M059J (cell line): ENCODE measurements around the gene IGF2BP3. TPM values are rescaled to one million over a fixed set of nuclear protein-coding genes. Genes with fewer than 3 reads are reported as not detected.

ENCODE experiments used
- DNase-seq: peaks from one replicate; pipeline ENCODE4 v3.0.0-alpha.2; 2012; ENCODE audit warnings: low read depth
- total RNA-seq: library from RNA; depleted of rRNA; stranded (reverse); fragments of >200 nt; shearing (Covaris generic); gene quantifications from 2 replicates; pipeline ENCODE4 v1.2.3, GENCODE V29; 2014

IGF2BP3 gene
- total RNA-seq, 1 experiment from 2014 or later = 50.6 TPM

DNA sequence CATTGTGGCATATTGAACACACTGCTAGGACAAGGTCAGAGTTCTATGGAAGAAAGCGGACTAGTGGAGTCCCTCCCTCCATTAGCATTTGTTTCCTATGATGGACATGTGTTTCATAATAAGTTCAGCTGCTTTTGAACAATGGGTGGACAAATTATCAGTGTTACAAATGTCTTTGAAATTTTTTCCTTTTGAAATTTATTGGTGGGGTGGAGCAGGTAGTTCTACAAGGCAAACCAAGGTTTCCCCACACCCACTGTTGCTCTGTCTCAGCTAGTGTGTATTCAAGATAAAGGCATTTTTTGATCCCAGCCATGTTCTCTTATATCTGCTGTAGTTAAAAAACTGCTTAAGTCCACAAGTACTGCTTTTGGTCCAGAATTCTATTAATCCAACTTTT lies 91.3 kb downstream of the IGF2BP3 start:
- DNase-seq = no peak

DNA sequence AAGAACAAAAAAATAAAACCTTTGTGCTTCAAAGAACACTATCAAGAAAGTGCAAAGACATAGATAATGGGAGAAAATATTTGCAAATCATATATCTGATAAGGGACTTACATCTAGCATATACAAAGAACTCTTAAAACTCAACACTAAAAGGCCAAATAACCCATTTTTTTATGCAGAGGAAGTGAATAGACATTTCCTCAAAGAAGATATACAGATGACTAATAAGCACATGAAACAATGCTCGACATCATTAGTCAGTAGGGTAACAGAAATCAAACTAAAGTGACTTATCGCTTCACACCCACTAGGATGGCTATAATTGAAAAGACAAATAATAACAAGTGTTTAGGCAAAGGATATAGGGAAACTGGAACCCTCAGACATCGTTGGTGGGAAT lies 93.2 kb downstream of the IGF2BP3 start:
- DNase-seq = peak; percentile 63

DNA sequence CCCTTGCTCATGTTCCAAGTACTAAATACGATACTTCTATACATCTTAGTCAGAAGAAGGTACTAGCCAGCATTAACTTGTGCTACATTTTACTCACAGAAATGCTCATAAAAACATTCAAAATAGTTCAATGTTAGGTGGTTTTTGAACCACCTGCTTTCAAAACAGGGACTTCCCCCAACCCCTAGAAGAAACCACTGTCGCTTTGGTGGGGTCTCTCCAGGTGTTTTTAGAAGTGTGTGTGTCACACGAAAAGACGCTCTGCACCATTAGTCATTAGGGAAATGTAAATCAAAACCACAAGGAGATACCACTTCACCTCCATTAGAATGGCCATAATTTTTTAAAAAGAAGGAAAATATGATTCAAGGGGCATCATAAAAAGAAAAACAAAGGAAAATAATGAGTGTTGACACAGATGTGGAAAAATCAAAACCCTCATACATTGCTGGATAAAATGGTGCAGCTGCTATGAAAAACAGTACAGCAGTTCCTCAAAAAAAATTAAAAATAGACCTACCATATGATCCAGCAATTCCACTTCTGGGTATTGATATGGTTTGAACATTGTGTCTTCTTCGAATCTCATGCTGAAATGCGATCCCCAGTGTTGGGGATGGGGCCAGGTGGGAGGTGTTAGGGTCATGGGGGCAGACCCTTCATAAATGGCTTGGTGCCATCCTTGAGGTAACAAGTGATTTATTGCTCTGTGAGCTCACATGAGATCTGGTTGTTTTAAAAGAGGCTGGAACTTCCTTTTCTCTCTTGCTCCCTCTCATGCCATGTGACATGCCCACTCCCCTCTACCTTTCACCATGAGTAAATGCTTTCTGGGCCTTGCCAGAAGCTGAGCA lies 96.9 kb downstream of the IGF2BP3 start:
- peak; percentile 55 for DNase-seq

DNA sequence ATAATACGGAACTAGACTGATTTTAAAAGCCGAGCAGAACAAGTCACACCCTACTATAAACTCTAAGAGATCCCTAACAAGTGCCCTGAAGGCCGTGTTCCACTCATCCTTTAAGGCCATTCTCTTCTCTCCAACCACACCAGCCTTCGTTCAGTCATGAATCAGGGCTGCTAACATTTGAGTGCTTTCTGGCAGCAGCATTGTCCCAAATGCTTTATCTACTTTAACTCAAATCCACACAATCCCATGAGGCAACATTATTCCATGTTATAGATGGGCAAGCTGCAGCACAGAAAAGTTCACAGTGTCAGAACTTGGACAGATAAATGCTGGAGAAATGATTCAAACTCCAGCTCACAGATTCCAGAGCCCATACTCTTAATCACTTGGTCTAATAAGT lies 97.7 kb downstream of the IGF2BP3 start:
- no peak for DNase-seq

DNA sequence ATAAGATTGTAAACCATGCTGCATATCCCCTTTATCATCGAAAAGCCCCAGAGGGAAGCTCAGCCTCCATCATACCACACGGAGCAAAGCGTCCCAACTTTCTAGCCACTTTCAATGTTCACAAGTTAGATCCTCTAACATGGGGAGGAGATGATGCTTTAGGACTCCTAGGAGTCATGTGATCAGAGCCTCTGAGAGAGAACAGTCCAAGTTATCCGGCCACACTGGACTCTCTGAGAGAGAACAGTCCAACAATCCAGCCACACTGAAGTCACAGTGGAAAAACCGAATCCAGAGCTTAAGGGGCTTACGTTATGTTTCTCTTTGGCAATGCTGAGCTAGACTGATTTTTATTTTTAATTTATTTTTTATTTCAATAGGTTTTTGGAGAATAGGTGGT lies 98.6 kb downstream of the IGF2BP3 start:
- no peak for DNase-seq

DNA sequence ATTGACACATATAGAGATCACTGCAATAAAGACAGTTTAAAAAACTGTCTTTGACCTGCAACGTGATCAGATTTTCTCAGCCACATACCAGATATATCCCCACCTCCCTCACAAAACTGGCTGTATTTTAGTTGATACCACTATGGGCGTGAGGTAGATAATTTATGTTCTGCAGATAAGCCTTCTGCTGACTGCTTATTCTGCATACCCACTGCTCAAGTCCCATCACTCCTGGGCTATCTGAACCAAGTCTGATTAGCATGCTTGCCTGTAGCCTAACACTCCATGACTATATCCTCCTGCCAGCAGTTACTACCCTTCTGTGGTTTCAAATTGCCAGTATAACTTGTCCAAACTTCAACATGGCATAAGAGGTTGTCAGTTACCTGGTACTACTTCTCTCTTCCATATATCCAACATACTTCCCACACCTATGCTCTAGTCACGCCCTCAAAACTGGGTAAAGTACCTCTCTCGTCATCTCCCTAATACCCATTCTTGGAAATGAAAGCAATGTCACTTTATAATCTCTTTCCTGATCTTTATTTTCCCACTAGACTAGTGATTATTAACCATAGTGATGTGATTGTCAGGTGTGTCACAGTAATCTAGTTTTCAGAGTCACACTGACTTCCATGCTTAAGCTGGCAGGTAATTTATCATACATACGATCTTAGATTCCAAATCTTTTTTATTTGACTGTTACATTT lies 100.4 kb downstream of the IGF2BP3 start:
- no peak for DNase-seq

DNA sequence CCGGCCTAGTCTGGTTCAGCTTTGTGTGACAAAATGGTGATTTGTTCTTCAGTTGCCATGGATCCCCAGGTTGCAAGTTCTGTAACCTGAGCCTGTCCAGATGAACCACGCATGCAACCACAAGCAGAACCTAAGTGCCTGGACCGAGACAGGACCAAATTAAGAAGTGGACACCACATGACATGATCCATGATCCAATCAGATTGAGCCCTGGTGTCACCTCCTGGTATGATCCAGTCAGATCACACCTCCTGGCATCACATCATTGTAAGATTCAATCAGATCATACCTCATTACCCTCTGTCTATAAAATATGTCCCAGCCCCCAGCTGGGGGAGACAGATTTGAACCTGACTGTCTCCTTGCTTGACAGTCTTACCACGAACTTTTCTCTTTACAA lies 101.2 kb downstream of the IGF2BP3 start:
- no peak for DNase-seq

DNA sequence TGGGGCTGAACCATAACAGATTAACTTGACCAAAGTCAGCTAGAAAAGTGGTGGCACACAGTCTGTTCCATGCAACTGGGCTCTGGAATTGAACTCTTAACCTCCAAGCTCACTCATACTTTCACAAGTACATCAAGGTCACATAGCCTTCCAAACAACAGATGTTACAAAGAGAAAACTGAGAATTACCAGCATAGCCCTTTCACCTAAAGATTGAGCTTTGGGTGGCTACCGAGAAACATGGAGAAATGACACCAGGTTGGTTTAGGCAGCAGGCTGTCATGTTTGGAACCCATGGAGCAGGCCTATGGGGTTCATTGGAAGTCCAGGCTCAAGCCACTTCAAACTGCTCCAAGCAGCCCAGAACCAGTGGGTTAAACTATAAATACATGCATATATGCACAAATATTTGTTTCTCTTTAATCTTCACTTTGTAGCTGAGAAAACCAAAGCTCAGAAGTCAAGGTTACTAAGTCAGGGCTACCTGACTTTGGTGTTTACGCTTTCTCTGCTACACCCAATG lies 112.1 kb downstream of the IGF2BP3 start:
- no peak for DNase-seq

DNA sequence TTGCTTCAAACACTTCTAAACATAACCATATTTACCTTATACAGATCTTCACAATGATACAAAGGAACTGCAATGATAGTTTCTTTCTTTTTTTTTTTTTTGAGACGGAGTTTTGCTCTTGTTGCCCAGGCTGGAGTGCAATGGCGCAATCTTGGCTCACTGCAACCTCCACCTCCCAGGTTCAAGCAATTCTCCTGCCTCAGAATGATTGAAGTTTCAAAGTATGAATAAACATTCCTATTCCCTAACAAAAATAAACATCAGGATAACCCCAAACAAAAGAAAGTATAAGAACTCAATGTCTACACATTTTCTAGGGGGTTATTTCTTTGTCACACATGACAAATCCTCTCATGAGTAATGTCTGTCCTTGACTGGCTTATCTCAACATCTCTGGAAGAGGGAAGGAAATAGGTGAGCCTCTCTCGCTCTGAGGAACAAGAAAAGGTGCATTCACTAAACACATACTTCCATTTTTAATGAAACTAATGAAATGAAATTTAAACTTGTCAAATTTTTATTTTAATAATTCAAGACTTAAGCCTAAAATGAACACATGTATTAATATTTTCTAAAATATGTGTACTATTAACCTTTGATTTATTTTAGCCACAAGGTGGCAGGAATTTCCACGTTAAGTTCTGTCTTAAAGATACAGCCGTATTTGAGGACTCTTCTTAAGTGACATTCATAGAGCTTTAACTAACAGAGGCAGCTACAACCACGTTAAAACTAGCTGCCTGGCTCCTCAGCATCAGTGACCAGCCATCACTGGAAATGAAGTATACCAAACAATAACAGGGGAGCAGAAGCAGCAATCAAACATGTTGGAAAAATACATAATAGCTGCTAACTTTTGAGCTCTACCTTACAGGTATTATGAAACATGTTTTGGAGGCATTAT lies 112.8 kb downstream of the IGF2BP3 start:
- peak; percentile 94 for DNase-seq

DNA sequence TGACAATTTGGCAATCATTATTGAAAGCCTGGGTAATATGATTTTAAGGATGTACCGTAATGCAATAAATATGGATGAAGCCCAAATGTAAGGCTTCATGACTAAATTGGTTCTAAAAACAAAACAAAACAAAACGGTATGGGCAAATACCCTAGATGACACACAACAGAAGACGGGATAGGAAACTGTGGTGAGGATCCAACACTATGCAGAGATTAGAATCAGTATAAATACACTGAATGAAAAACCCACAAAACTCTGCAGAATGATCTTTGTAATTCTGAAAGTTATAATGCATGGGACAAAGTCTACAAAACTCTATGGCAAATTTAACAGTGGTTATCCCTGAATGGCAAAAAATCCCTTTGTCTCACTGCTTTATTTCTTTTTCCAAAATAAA lies 113.6 kb downstream of the IGF2BP3 start:
- peak; percentile 69 for DNase-seq

DNA sequence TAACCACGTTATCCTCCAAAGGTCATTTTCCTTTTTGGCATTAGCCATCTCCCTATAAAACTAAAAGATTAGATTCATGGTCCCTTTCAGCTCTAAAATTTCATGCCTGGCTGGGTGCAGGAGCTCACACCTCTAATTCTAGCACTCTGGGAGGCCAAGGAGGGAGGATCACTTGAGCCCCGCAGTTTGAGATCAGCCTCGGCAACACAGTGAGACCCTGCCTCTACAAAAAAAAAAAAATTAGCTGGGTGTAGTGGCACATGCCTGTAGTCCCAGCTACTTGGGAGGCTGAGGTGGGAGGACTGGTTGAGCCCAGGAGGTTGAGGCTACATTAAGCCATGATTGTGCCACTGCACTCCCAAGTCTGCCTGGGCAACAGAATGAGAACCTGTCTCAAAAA lies 114.1 kb downstream of the IGF2BP3 start:
- no peak for DNase-seq

DNA sequence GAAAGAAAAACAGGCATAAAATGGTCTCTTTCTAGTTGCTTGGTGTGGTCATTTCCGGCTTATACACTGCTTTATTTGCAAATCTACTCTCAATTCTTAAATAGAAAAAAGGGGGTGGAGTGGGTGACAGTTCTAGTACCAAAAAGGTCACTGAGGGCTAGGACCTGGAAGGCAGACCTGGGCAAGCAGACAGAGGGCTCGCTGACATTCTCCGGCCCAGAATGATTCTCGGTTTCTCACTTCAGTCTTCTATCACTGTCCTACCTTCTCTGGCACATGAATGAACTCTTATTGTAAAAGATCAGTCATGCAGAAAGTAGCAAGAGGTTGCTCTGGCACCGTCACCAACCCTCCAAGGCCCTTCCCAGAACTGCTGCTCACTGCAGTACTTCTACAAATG lies 117.1 kb downstream of the IGF2BP3 start:
- peak; percentile 72 for DNase-seq

DNA sequence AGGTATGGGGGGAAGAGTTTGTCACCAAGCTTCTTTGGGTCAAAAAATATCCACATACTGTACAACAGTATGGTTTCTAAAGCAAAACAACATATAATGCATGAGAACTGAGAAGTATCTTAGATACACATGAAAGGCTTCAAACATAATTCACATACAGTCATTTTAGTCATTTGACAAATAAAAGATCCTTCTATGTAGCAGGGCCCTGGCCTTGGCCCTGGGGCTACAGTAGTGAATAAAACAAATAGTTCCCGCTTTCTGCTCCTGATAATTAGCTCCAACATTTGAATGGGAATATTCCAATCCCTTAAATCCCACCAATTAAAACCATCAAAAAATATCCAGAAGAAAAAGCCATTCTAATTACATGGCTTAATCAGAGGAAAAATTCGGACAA lies 119.8 kb downstream of the IGF2BP3 start:
- DNase-seq = no peak

DNA sequence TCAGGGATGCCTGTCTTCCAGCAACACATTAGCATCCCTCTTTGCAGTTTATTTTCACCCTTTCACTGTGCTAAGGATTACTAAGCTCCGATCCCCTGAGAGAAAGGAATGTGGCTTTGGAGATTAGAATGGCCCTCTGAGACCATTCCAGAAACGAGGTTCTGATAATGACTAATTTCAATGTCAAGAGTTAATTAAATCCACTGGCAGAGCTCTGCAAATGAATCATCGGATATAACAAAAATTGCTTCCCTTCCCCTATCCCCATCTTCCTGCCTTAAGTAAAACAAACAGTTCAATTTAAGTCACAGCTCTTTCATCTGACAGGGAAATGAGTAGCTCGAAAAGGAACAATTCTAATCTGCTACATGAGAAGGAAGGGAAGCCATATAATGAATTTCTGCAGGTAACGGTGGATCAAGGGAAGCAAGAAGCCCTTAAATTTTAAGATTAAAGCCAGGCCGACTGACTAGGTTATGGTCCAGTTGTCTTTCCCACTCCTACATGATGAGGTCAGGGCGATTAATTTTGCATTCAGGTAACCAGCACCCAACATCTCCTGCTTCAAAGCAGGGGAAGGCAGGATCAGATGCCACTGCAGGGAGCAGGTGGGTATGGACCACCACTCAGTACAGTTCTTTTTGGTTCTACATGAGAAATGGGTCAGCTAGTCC lies 120.7 kb downstream of the IGF2BP3 start:
- peak; percentile 96 for DNase-seq

DNA sequence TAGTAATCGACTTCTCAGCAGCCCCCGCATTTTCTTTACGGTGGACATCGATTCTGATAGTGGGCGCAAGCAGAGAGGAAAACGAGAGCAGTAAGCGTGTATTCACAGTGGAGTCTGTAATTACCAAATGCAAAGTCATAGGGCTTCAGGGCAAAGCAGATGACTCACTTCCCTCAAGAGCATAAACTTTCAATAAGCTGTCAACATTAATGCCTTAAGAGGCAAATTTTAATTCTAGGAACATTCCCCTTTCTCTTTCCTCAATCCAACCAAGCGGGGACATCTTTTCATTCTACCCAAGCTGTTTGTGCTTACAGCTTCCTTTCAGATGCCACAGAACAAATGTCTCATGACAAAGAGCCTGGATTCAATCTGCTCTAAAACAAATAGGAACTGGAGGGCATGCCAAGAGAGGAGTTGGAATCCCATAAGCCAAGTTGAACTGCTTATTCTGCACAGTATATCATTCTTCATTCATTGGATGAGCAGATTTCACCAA lies 122.6 kb downstream of the IGF2BP3 start:
- DNase-seq = peak; percentile 95

DNA sequence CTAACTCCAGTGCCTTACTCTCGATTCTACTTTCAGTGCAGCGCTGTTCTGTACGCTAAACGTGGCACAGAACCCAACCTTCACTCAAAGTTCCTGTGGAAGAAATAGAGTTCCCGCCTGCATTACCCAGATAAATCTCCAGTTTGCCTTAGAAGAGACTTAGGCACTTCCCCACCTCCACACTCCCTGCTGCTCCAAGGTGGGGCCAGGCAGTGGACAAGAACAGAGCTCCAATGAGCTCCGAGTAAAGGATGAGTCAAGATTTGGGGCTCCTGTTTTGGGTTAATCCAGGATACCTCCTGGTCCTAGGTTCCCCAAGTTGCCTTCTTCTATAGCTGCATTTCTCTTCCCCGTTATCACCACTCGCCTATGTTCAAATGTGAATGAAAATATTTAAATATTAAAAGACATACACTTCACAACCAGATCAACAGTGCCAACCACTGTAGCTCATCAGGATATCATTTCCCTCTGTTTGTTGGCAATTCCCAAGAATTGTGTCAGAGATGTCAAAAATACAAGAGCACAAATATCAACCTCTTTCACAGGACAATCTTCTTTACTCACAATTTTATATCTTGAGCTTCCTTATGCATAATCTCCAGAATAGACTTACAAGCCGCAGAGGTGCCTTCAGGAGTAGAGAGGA lies 123.1 kb downstream of the IGF2BP3 start:
- peak; percentile 66 for DNase-seq

DNA sequence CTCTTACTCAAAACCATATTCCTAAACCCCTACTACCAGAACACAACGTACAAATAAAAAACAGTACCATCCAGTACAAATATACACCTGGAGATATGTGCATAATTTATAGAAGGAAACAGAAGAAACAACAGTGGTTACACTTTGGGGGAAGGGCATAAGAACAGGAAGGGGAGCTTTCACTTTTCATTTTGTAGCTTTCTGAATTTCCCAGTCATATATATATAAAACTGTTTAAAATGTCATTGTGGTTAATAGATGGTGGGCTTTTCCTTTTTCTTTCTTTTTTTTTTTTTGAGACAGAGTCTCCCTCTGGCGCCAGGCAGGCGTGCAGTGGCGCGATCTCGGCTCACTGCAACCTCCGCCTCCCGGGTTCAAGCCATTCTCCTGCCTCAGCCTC lies 124.0 kb downstream of the IGF2BP3 start:
- DNase-seq = no peak

DNA sequence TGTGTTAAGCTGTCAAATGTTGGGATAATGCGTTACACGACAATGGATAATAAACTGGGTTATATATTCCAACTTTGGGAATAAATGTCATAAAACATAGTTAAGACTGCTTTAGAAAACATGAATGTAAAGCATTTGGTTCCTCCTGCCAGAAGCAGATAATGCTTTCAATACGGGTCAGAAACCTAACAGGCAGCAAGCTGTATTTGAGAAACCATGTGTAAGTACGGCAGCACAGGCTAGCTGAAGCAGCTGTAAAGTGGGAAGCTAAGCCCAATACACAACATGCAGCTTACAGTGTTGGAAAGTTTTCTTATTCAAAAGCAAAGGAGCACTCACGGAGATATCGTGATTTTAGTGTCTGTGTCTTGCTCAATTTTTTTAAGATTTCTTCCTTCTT lies 124.7 kb downstream of the IGF2BP3 start:
- DNase-seq = no peak

DNA sequence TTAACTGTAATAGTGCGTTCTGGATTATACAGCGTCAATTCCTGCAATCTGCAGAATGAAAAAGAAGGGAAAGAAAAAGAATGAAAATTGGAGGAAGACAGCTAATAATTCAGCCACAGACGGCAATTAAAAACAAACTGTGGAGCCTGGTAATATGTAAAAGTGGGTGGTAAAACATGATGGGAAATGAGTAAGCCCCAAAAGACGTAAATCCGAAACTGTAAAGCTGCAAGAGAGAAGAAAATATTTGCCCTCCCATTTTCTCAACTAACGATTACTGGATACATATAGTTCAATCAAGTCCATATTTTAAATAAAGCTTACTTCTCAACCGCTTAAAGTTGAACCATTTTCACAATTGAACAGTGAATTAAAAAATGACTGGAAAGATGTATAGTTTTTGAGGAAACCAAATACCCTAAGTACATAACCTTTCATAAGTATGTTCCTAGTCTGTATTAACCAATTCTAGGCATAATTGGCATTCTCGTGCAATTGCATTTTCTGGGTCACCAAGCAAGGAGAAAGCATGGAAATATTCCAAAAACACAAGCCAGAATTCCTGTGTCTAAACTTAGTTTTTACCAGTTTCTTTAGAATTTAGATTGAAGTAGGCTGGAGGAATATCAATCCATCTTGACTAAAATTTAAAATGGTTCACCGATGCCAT lies 126.3 kb downstream of the IGF2BP3 start:
- DNase-seq = peak; percentile 74

DNA sequence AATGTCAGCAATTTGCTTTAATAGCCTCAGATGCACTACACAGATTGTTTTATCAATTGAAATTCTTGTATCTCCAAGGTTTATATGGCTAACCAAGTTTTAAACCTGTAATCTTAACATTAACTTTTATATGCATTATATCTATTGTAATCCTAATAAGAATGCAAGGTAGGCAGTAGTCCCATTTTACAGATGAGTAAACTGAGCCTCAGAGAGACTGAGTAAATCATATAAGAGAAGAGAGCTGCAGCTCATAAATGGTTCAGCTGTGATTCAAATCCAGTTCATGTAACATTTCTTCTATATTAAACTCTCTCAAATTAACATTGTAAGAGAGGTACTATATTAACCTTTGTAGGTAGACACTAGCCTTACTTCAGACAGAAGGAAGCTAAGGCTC lies 127.2 kb downstream of the IGF2BP3 start:
- no peak for DNase-seq
